Metanephros (tissue), 1 donor: ENCODE results near the gene SHE. TPM values are rescaled to one million over a fixed set of nuclear protein-coding genes. Genes with fewer than 3 reads are reported as not detected.

Source experiments
- total RNA-seq: library from RNA; depleted of rRNA; stranded (reverse); fragments of >200 nt; gene quantifications from one replicate; pipeline ENCODE4 v1.2.3, GENCODE V29; 2014

SHE gene
- total RNA-seq = 14.1 TPM

DNA sequence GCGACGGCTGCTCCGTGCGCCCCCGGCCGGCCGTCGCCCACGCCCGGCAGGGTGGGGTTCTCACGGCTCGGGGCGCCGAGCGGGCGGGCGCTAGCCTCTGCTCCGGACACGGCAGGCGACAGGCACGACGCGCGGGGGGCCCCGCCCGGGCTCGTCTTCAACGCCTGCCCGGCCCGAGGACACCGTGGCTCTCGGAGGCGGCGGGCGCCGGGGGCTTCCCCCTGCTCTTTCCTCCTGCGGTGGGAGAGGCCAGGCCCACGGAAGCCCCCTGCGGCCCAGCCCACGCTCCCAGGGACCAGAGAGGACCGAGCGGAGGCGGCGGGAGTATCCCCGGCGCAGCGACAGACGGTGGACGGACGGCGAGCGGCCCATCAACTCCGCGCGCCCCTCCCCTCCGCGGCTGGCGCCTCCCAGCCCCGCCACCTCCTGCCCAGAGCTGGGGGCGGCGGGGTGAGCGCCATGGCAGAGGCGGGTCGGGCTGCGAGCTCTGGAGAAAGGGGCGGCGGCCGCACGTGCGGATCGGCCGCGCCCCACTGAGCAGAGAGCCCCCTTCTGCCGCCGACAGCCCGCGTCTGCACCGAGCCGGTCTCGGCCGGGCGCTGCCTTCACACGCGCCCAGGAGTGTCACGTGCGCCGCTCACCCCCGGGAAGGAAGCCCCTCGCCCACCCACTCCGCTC, at the start of gene SHE, which contains the start of gene TDRD10:
Gene SHE (minus strand): TSS at position 347 of the 678 bp plus-strand sequence. CDS start 386 bp downstream, outside the sequence.
Gene TDRD10 (plus strand): TSS at position 154 of the 678 bp plus-strand sequence. CDS start 4,685 bp downstream, outside the sequence.

Other genes starting within 250 kb of the SHE start
- 57.7 TPM for gene HAX1, start 229.8 kb downstream of the SHE start, total RNA-seq
- gene AQP10, start 181.3 kb downstream of the SHE start, total RNA-seq = 0.12 TPM
- 57.7 TPM for gene ATP8B2, start 176.9 kb downstream of the SHE start, total RNA-seq
- gene IL6R, start 97.1 kb downstream of the SHE start, total RNA-seq = 22.2 TPM
- 1.8 TPM for gene TDRD10, start 193 bp downstream of the SHE start, total RNA-seq
- gene UBE2Q1, start 56.2 kb upstream of the SHE start, total RNA-seq = 23.9 TPM
- 0.35 TPM for gene CHRNB2, start 65.4 kb upstream of the SHE start, total RNA-seq
- 136 TPM for gene ADAR, start 105.8 kb upstream of the SHE start, total RNA-seq